ENCODE results near the gene ATP5PD.

The ATP5PD gene

GRCh38 chr17:74998783-74999182, 48.0 kb downstream of the ATP5PD start:
- DNase-seq (ENCODE audit: low read depth, low spot score): no peak

DNA sequence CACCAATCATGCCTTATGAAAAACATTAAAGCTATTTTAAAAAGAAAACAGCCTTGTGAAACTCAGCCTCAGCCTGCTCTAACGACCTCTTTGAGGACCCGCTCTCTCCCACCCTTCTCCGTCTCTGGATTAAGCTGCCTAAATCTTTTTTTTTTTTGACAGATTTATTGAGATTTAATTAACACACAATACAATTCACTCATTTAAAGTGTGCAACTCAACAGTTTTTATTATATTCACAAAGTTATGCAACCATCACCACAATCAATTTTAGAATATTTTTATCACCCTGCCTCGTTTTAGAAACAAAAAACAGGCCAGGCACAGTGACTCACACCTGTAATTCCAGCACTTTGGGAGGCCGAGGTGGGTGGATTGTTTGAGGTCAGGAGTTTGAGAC, 50.9 kb downstream of the ATP5PD start:
- DNase-seq (ENCODE audit: low read depth, low spot score): no peak

DNA sequence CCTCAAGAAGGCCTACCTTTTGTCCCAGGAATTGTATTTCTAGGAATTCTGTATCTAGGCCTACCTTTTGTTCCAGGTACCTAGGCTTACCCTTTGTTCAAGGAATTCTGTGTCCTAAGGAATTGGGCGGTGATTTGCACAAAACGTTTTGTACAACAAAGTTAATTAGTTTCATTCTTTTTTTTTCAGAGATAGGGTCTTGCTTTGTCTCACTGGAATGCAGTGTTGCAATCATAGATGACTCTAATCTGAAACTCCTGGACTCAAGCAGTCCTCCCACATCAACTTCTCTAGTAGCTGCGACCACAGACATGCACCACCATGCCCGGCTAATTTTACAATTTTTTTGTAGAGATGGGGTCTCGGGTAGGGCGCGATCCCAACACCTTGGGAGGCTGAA, 52.3 kb downstream of the ATP5PD start:
- DNase-seq (ENCODE audit: low read depth, low spot score): no peak

DNA sequence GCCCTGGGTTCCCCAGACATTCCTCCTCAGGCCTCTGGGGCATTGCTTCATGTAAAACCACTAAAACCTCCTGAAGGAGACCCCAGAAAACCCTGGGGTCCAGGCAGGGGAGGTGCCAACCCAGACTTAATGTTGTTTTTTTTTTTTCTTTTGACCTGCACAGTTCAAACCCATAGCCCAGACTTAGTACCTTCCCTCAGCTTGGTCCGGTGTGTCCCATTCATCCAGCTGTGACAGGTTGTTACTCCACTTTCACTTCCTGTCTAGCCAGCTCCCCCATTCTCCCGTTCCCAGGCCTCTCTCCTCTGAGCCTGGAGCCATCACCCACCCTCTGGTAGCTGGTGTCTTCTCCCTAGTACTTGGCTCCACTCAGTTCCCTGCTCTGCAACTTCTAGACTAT, 54.5 kb downstream of the ATP5PD start:
- DNase-seq (ENCODE audit: low read depth, low spot score): no peak

GRCh38 chr17:74990581-74991105, 56.1 kb downstream of the ATP5PD start:
- DNase-seq (ENCODE audit: low read depth, low spot score): no peak

All from brain pericyte (primary cell).